Gastroesophageal sphincter (tissue), 4 donors: Measurements from ENCODE around the gene ZMYND19. TPM values are rescaled to one million over a fixed set of nuclear protein-coding genes. Genes with fewer than 3 reads are reported as not detected.
"Not testable (repeated sequence)": the region's sequence is repeated elsewhere in the genome, so short reads cannot be mapped to it uniquely, and the experiment has no call there.

ENCODE experiments used
- ATAC-seq: fragments of 150-250 bp; one replicate; pipeline ENCODE4 v1.9.1; 2016; ENCODE audit warnings: mild to moderate bottlenecking, moderate library complexity
- H3K27ac ChIP-seq, 4 donors: fragments of 200-600 bp; sonication (generic) in 3 of 4; 1 replicate in 3 of 4; 2 replicates in 1 of 4; pipeline ENCODE4 v1.5.1; 2016 to 2019
- H3K27me3 ChIP-seq: fragments of 200-600 bp; sonication (generic); one replicate; pipeline ENCODE4 v1.5.1; 2019
- H3K36me3 ChIP-seq, 2 donors: fragments of 200-600 bp; sonication (generic); one replicate each; pipeline ENCODE4 v1.5.1; 2019; ENCODE audit warnings: control low read depth in 1 of 2
- H3K4me1 ChIP-seq, 3 donors: fragments of 200-600 bp; sonication (generic); 1 replicate in 2 of 3; 2 replicates in 1 of 3; pipeline ENCODE4 v1.5.1; 2016 to 2019; ENCODE audit warnings: control low read depth in 2 of 3
- H3K4me3 ChIP-seq, 2 donors: fragments of 200-600 bp; sonication (generic); one replicate each; pipeline ENCODE4 v1.5.1; 2019; ENCODE audit warnings: mild to moderate bottlenecking in 1 of 2, moderate library complexity in 1 of 2
- H3K9me3 ChIP-seq, 3 donors: fragments of 200-600 bp; sonication (generic); one replicate each; pipeline ENCODE4 v1.5.1; 2017 to 2019; ENCODE audit warnings: control low read depth in 2 of 3
- CTCF ChIP-seq, 4 experiments: fragments of 200-600 bp in 2 of 4; fragments of 450-650 bp in 2 of 4; sonication (generic) in 1 of 4; IDR thresholded peaks; one replicate each; pipeline ENCODE4 v1.5.1; 2017 to 2019; ENCODE audit warnings: antibody characterized with exemption in 4 of 4, mild to moderate bottlenecking in 2 of 4, moderate library complexity in 2 of 4
- EP300 ChIP-seq: sonication (generic); formaldehyde crosslinking; IDR thresholded peaks from one replicate; pipeline ENCODE4 v1.6.1; 2017; ENCODE audit warnings: antibody characterized with exemption, mild to moderate bottlenecking
- POLR2A ChIP-seq, 2 donors: fragments of 450-650 bp; IDR thresholded peaks; one replicate each; pipeline ENCODE4 v1.6.1; 2017; ENCODE audit warnings: antibody characterized with exemption in 2 of 2, mild to moderate bottlenecking in 2 of 2, moderate library complexity in 1 of 2
- POLR2AphosphoS5 ChIP-seq: sonication (generic); formaldehyde crosslinking; IDR thresholded peaks from one replicate; pipeline ENCODE4 v1.6.1; 2017; ENCODE audit warnings: antibody characterized with exemption
- WGBS, 2 donors: methylation state at CpG; one replicate each; pipeline ENCODE4 v1.1.5; 2018; ENCODE audit warnings: low coverage in 1 of 2; 5-methylcytosine and 5-hydroxymethylcytosine counted together
- total RNA-seq, 4 donors: library from RNA; depleted of rRNA; stranded (reverse); fragments of >200 nt; gene quantifications; one replicate each; pipeline ENCODE4 v1.1.0, GENCODE V29; 2016

The ZMYND19 gene
- total RNA-seq, 4 donors from 2014 or later = 9.5 to 17.1 (median 13.2) TPM

GRCh38 chr9:137605121-137606004 lies 15.1 kb upstream of the ZMYND19 start, which contains the start of gene ARRDC1:
Gene ARRDC1 (plus strand): TSS chr9:137605686. CDS start chr9:137605718, 32 bp downstream.
- no peaks in the 10 kb centered on the region for H3K9me3 ChIP-seq
- TF ChIP-seq POLR2A (IDR thresholded peaks at IDR 0.05) (peak; percentile 58), EP300 (no peak)
- no CpG with 5 or more reads among the region's 111 CpGs for WGBS, 2 donors

GRCh38 chr9:137604345-137605086 lies 14.2 kb upstream of the ZMYND19 start:
- no peaks in the 10 kb centered on the region for H3K36me3 ChIP-seq
- H3K27me3 ChIP-seq = no peaks in the 10 kb centered on the region
- peak overlapping the region in 3 of 4 donors; percentile 73 to 84 (median 78) for H3K27ac ChIP-seq
- no peaks in the 10 kb centered on the region for H3K9me3 ChIP-seq
- H3K4me3 ChIP-seq = peak overlapping the region; percentile 47 to 96
- 0% methylated on average over 2 of the region's 49 CpGs; no CpG with 5 or more reads in 1 of the 2 donors for WGBS, 2 donors
- H3K4me1 ChIP-seq = peaks cover 0 to 46% (median 20%) of the 10 kb centered on the region in 3 donors
- TF ChIP-seq EP300 (no peak), POLR2A (IDR thresholded peaks at IDR 0.05) (no peak), CTCF (IDR thresholded peaks at IDR 0.05) (no peak), POLR2AphosphoS5 (no peak)
- no peak for ATAC-seq

More at GRCh38 chr9:137605121-137606004, 15.1 kb upstream of the ZMYND19 start, which contains the start of gene ARRDC1:
- no peaks in the 10 kb centered on the region for H3K27me3 ChIP-seq
- peak within 1 kb of the TSS; percentile 77 to 96 for H3K4me3 ChIP-seq
- peak; percentile 93 for ATAC-seq
- peak within 1 kb of the TSS; percentile 11 to 91 (median 84) for H3K27ac ChIP-seq
- no peaks in the 10 kb centered on the region for H3K36me3 ChIP-seq
- peaks cover 0 to 46% (median 20%) of the 10 kb centered on the region in 3 donors for H3K4me1 ChIP-seq

- 81 to 90% methylated on average over 2 to 10 of the region's 13 CpGs for WGBS, 2 donors
- ATAC-seq = no peak
- TF ChIP-seq EP300 (no peak), CTCF (IDR thresholded peaks at IDR 0.05) (no peak), POLR2A (IDR thresholded peaks at IDR 0.05) (no peak), POLR2AphosphoS5 (no peak)
- Histone ChIP-seq H3K27me3 (no peaks in the 10 kb centered on the region), H3K27ac (no peak overlapping the region), H3K9me3 (no peaks in the 10 kb centered on the region), H3K36me3 (no peaks in the 10 kb centered on the region), H3K4me1 (peaks cover 0 to 46% (median 20%) of the 10 kb centered on the region in 3 donors), H3K4me3 (no peak overlapping the region)
Measured at GRCh38 chr9:137603879-137604278, 13.6 kb upstream of the ZMYND19 start.

GRCh38 chr9:137602661-137603060 lies 12.3 kb upstream of the ZMYND19 start:
- no peak for TF ChIP-seq EP300
- TF ChIP-seq POLR2AphosphoS5 = no peak
- TF ChIP-seq CTCF (IDR thresholded peaks at IDR 0.05) = no peak
- TF ChIP-seq POLR2A (IDR thresholded peaks at IDR 0.05) = no peak
- Histone ChIP-seq H3K27me3 (no peaks in the 10 kb centered on the region), H3K36me3 (no peaks in the 10 kb centered on the region), H3K27ac (no peak overlapping the region), H3K4me3 (no peak overlapping the region), H3K9me3 (no peaks in the 10 kb centered on the region), H3K4me1 (peaks cover 0 to 36% (median 20%) of the 10 kb centered on the region in 3 donors)
- ATAC-seq = no peak
- WGBS, 2 donors = 5 to 8% methylated on average over 2 of the region's 3 CpGs

GRCh38 chr9:137598943-137599342 lies 8.6 kb upstream of the ZMYND19 start:
- Histone ChIP-seq H3K4me1 (peaks cover 0 to 4% (median 0%) of the 10 kb centered on the region in 3 donors), H3K4me3 (no peak overlapping the region), H3K9me3 (no peaks in the 10 kb centered on the region), H3K27ac (no peak overlapping the region), H3K36me3 (no peaks in the 10 kb centered on the region), H3K27me3 (no peaks in the 10 kb centered on the region)
- ATAC-seq = no peak
- TF ChIP-seq POLR2AphosphoS5 = no peak
- no peak for TF ChIP-seq CTCF (IDR thresholded peaks at IDR 0.05)
- no peak for TF ChIP-seq EP300
- TF ChIP-seq POLR2A (IDR thresholded peaks at IDR 0.05) = no peak
- WGBS, 2 donors = 66 to 72% methylated on average over 6 of the region's 8 CpGs

- not testable (repeated sequence) for H3K4me1 ChIP-seq, H3K27ac ChIP-seq, ATAC-seq, H3K9me3 ChIP-seq, H3K27me3 ChIP-seq, H3K4me3 ChIP-seq, H3K36me3 ChIP-seq
- 96 to 100% methylated on average over 2 of the region's 7 CpGs for WGBS, 2 donors
Measured at GRCh38 chr9:137596577-137596976, 6.3 kb upstream of the ZMYND19 start.
